Panc1 (cell line): Measurements from ENCODE around the gene APOLD1. TPM values are rescaled to one million over a fixed set of nuclear protein-coding genes. Genes with fewer than 3 reads are reported as not detected.
A peak's percentile ranks its signal among the peaks of the same experiment; 100 is the strongest.

Experiments
- ATAC-seq: fragments of 200-7000 bp; cut with Tn5 transposase; 2 replicates; pipeline ENCODE4 v1.9.1; 2020; ENCODE audit warnings: mild to moderate bottlenecking, moderate library complexity
- BruUV-seq: library from RNA; stranded (reverse); fragments of 400-500 nt; replicated peaks from 2 replicates; lab custom pipeline; 2021; lab: Mats Ljungman, UMichigan
- CTCF ChIA-PET: fragments of 300-600 bp; sonication (Branson Sonifier 250); formaldehyde crosslinking; loops from one replicate; lab custom pipeline; 2022; ENCODE audit warnings: antibody characterized with exemption; lab: Charles Lee
- POLR2A ChIA-PET: fragments of 300-600 bp; sonication (Branson Sonifier 250); formaldehyde crosslinking; loops from one replicate; lab custom pipeline; 2022; ENCODE audit warnings: antibody characterized with exemption; lab: Charles Lee
- DNase-seq: peaks from one replicate; pipeline ENCODE4 v3.0.0-alpha.2; 2010; ENCODE audit warnings: low read depth, low spot score
- H3K27ac ChIP-seq: 2 replicates; pipeline ENCODE4 v1.5.1; 2011; ENCODE audit warnings: mild to moderate bottlenecking, low read length, inconsistent platforms
- H3K27me3 ChIP-seq: fragments of 200-500 bp; sonication (Bioruptor generic); 2 replicates; pipeline ENCODE4 v1.6.0; 2014; ENCODE audit warnings: low read length, inconsistent platforms; ENCODE audit not compliant: control insufficient read depth, insufficient read depth
- H3K36me3 ChIP-seq: fragments of 200-500 bp; sonication (Bioruptor generic); 2 replicates; pipeline ENCODE4 v1.5.1; 2014; ENCODE audit warnings: inconsistent platforms, mild to moderate bottlenecking, low read length, moderate library complexity; ENCODE audit not compliant: control insufficient read depth, insufficient read depth
- H3K4me1 ChIP-seq: 2 replicates; pipeline ENCODE4 v1.5.1; 2011; ENCODE audit warnings: inconsistent platforms, mild to moderate bottlenecking, low read length, moderate library complexity; ENCODE audit not compliant: control insufficient read depth, insufficient read depth
- H3K4me3 ChIP-seq, 2 experiments: 2 replicates each; pipeline ENCODE4 v1.5.1; 2011 to 2012; ENCODE audit warnings: low read depth in 2 of 2, low read length in 2 of 2, mild to moderate bottlenecking in 2 of 2, inconsistent platforms in 1 of 2, moderate library complexity in 1 of 2
- H3K9me3 ChIP-seq: fragments of 200-500 bp; sonication (Bioruptor generic); 2 replicates; pipeline ENCODE4 v1.5.1; 2014; ENCODE audit warnings: low read depth, mild to moderate bottlenecking, inconsistent platforms, low read length, moderate library complexity; ENCODE audit not compliant: control insufficient read depth, insufficient read depth
- CTCF ChIP-seq: fragments of 450-650 bp; IDR thresholded peaks from 2 replicates; pipeline ENCODE4 v1.5.1; 2017; ENCODE audit warnings: mild to moderate bottlenecking
- POLR2AphosphoS5 ChIP-seq: IDR thresholded peaks from 2 replicates; pipeline ENCODE4 v1.6.1; 2012; ENCODE audit warnings: mild to moderate bottlenecking, low read depth, low read length, moderate library complexity
- REST ChIP-seq, 2 experiments: IDR thresholded peaks; 2 replicates each; pipeline ENCODE4 v1.6.1; 2011 to 2012; ENCODE audit warnings: low read depth in 2 of 2, control low read depth in 1 of 2, low read length in 1 of 2, mild to moderate bottlenecking in 1 of 2, moderate library complexity in 1 of 2; ENCODE audit not compliant: insufficient read depth in 1 of 2
- SIN3A ChIP-seq: IDR thresholded peaks from 2 replicates; pipeline ENCODE4 v1.6.1; 2012; ENCODE audit warnings: low read depth, mild to moderate bottlenecking, low read length, moderate library complexity, borderline replicate concordance; ENCODE audit not compliant: insufficient read depth
- TCF7L2 ChIP-seq: IDR thresholded peaks from 2 replicates; pipeline ENCODE4 v1.6.1; 2011; ENCODE audit warnings: mild to moderate bottlenecking, low read depth, low read length, inconsistent platforms
- in situ Hi-C: cut with HindIII; loops from 2 replicates; pipeline ENCODE4 v1.10.0; 2016; ENCODE audit warnings: low sequenced_read_pairs, low pct_unique_long_range_greater_than_20kb
- intact Hi-C: fragments of 100-400 bp; cut with micrococcal nuclease; formaldehyde crosslinking; loops from one replicate; pipeline ENCODE4 v1.10.0; 2022; ENCODE audit not compliant: unreplicated experiment
- total RNA-seq: library from RNA; stranded (reverse); gene quantifications from one replicate; pipeline ENCODE4 v1.2.1, GENCODE V29; 2021; ENCODE audit not compliant: unreplicated experiment

APOLD1 gene
- total RNA-seq, 1 experiment from 2014 or later, result 4.1 TPM

GRCh38 chr12:12741660-12742059 is 43.8 kb upstream of the APOLD1 start:
- ChIA-PET CTCF (interaction anchor here (0.6 kb wide), 1 partner anchor 266 kb away, joined by 3 read pairs; no protein-coding TSS in a partner anchor), POLR2A (no interaction called here)
- intact Hi-C loops (no loop called here), in situ Hi-C loops (no loop called here)
- H3K27ac ChIP-seq, result peak overlapping the region; percentile 57
- no peaks in the 10 kb centered on the region for H3K9me3 ChIP-seq
- H3K4me3 ChIP-seq, result no peak overlapping the region
- no peaks in the 10 kb centered on the region for H3K36me3 ChIP-seq
- TF ChIP-seq CTCF (no peak), REST (IDR thresholded peaks at IDR 0.05; ENCODE audit: insufficient read depth in 1 of 2, low read depth in 2 of 2, low read length in 1 of 2) (no peak), SIN3A (no peak), TCF7L2 (no peak), POLR2AphosphoS5 (no peak)
- H3K4me1 ChIP-seq, result peaks cover 27% of the 10 kb centered on the region
- DNase-seq (no peak), ATAC-seq (no peak)
- no peaks in the 10 kb centered on the region for H3K27me3 ChIP-seq
- no TSS peak for BruUV-seq

- DNase-seq (no peak), ATAC-seq (no peak)
- Histone ChIP-seq H3K27me3 (no peaks in the 10 kb centered on the region), H3K9me3 (no peaks in the 10 kb centered on the region), H3K27ac (peak overlapping the region; percentile 65), H3K36me3 (no peaks in the 10 kb centered on the region), H3K4me3 (no peak overlapping the region), H3K4me1 (peaks cover 46% of the 10 kb centered on the region)
- BruUV-seq, result no TSS peak
- CTCF ChIA-PET, result no interaction called here
- TF ChIP-seq POLR2AphosphoS5 (no peak), REST (IDR thresholded peaks at IDR 0.05; ENCODE audit: insufficient read depth in 1 of 2, low read depth in 2 of 2, low read length in 1 of 2) (no peak), SIN3A (no peak), CTCF (no peak), TCF7L2 (no peak)
- POLR2A ChIA-PET, result no interaction called here
- intact Hi-C loops (no loop called here), in situ Hi-C loops (no loop called here)
Observed at GRCh38 chr12:12744546-12745305, 40.7 kb upstream of the APOLD1 start.
